NOMO-1 treated with dmso at 0.1 percent for 144 hours (cell line): Measurements from ENCODE around the gene TUBB.

ENCODE experiments used
- DNase-seq: peaks from one replicate; lab custom pipeline; 2025; ENCODE audit not compliant: unreplicated experiment; lab: John Stamatoyannopoulos, UW

TUBB gene

DNA sequence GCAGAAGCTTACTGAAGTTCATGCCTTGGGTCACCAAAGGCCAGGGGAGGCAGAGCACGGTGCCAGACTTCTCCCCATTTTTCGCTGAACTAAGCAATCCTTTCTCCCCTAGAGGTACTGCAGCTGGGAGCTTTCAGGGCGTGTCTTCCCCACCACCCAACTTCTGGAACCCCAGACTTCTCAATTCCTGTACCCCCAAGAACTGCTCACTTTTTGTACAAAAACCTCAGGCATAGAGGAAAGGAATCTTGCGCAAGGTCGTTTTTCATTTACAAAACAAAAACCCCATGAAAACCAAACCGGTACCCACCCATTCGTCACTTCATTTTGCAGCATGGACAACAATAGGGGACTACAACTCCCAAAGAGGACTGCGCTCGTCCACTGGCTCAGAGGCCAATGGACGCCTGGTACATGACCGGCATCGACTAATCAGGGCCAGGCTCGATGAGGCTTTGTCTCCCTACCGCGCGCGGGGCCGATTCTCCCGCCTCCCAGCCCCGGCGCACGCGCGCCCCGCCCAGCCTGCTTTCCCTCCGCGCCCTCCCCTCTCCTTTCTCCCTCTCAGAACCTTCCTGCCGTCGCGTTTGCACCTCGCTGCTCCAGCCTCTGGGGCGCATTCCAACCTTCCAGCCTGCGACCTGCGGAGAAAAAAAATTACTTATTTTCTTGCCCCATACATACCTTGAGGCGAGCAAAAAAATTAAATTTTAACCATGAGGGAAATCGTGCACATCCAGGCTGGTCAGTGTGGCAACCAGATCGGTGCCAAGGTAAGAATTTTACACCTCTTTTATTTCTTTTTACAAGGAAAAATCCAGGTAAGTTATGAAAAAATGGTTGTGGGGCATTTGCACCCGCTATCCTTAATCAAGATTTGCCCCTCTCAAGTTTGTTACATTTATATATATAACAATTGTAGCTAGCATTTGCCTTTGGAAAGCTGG, at the start of gene TUBB:
Gene TUBB (plus strand): TSS at position 562 of the 947 bp plus-strand sequence. CDS start 155 bp downstream, at position 717.
- DNase-seq = peak; percentile 97

DNA sequence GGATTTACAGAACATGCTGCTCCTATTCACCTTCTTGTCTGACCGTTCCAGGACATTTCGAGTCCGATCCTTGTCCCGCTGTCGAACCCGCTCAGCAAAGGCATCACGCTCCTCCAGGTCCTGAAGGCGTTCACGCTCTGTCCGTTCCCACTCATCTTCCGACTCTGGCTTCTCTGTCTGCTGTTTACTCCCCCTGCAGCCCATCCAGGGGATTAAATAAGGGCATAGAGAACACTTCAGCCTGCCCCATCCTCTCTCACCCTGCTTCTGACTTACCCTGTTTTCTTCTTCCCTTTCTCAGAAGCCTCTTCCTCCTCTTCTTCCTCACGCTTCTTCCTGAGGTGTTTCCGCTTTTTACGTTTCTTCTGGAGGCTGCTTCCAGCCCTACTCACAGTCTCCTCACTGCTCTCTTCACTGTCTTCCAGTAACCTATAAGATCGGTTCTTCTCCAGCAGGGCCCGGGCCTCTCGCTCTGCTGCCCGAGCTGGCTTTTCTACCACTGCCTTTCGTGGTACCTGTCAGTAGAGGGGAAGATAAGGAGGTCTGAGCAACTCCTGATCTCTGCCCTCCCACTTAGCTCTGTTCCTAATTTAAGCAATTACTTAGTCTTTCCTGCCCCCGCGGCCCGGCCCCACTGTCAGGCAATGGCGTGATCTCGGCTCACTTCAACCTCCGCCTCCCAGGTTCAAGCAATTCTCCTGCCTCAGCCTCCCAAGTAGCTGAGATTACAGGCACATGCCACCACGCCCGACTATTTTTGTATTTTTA, 49.2 kb upstream of the TUBB start:
- no peak for DNase-seq

DNA sequence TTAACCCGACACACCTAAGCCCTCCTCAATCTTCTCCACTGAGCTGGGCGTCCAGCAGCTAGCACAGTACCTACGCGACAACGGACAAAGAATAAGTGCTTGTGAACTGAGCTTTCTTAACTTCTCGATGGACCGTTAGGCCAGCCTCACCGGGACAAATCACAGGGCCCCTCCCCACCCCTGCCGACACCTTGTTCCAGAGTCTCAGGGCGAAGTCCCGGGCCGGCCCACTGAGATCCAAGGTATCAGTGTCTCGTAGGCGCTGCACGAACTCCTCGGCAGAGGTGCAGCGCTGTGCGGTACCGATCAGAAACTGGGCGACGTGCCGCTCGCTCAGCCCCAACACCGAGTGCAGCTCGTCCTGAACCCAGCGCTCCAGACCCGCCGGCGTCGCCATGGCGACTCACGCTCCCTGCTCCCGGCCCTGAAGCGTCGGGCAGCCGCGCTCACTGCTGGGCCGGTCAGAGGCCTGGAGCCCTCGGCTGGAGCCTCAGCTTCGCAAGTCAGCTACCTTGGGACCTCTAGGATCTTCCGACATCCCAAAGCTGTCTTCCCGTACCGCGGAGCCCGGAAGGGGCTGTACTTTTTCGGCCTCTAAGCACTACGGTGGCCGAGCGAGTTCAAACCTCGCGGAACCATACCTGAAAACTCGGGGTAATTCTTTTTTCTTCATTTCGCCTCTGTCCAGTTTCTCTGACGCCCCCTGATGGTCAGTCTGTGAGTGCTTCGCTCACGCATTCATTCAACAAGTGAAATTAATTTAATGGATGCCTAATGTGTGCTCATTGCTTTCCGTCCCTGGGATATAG, 47.5 kb upstream of the TUBB start, which contains the start of gene DHX16:
Gene DHX16 (minus strand): TSS at position 562 of the 809 bp plus-strand sequence. CDS start 165 bp downstream, at position 397.
- peak; percentile 79 for DNase-seq

DNA sequence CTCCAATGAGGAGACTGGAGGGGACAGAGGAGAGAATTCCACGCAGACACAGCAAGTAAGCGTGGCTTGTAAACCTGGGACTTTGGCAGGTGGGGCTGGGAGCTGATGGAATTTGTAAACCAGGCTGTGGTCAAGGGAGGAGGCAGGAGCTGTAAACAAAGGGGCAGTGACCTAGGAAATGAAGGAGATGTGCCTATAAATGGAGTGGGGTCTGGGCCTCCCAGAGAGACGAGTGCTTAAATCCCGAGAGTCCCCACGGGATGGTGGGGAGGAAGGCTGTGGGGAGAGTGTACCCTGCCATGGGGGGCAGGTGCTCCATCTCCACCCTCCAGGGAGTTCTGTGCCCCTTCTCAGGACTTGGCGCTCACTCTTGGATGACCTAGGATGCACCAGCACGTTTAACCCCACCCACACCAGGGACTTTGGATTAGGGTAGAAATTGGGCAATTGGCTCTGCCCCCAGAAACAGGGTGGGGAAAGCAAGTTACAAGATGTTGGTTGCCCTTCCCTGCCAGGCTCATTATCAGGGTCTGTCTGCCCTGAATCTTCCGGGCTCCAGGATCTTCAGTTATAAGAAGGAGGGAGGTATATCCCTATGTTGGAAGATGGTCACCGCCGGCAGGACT, 43.4 kb upstream of the TUBB start:
- no peak for DNase-seq

DNA sequence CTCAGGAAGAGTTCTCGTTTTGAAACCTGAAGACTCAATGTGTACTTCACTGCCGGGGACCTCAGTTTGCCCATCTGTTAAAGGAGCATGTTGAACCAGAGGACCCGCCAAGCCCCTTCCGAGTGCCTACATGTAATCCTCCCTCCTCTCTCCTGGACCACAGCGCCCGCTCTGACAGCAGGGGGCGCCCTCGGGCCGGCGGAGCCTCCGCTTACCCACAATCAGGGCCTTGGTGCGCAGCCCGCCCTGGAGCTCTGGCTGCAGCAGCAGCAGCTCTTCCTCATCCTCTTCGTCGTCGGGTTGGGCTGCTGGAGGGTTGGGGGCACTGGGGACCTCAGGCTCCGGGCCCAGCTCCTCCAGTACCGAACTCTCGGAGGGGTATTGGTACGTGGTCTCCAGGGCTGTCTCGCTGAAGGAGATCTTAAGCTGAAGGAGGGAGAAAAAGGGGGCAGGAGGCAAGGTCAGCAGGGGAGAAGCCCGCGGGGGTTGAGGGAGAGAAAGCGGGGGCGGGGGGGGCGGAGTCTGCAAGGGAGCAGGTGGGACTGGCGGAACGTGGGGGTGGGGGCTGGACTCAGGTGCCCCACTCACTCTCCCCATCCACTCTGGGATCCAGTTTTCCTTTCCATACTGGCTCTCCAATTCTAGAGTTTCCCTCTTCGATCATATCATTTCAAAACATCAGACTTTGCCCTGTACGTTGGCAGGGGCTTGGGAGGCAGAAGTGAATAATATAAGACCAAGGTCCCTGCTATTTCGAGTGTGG, 41.0 kb upstream of the TUBB start:
- DNase-seq = peak; percentile 74

DNA sequence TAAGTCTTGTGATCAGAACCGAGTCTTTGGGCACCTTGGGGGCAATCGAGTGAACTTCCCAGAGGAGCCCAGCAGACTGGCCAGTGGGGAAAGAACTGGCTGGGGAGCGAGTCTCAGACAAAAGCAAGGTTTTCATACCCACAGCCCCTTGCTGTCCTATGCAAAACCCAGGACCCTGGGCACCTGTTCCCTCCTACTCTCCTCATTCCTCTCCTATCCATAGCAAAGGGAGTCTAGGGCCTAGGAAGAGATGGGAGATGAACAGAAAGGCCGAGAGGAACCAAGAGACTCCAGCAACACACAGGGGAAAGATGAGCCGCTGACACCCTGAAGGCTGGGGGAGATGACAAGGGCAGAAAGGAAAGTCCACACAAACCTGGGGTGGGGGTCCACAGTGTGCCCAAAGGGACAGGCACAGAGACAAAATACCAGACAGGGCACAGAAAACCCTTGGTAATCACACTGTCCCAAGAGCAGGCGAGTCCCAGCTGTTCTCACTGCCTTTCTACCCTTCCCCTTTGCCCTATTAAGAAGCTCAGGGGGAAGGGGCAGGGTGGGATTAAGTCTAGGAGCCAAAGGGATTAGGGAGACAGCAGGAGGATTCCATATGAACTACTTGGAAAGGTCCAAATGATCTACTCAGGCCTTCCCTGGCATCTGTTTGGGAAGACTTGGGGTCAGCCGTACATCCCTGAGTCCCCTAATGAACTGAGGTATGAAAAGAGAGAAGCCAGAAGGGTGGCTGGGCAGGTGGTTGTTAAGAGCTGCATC, 40.2 kb upstream of the TUBB start:
- DNase-seq = no peak

DNA sequence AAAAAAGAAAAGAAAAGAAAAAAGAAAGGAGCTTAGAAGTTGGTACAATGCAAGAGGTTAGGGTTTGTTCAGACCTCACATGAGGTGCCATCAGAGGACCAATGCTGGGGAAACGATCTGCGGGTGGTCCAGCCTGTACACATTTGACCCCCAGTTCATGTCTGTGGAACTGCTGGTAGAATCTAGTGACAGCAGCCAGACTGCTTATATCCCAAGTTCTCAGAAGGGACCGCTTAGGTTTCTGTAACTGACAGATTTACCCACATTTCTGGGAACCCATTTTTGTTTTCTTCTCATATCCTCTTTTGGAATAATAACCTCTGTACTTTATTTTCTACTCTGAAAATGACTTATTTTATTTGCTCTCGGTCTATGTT, 38.4 kb upstream of the TUBB start:
- DNase-seq = no peak

DNA sequence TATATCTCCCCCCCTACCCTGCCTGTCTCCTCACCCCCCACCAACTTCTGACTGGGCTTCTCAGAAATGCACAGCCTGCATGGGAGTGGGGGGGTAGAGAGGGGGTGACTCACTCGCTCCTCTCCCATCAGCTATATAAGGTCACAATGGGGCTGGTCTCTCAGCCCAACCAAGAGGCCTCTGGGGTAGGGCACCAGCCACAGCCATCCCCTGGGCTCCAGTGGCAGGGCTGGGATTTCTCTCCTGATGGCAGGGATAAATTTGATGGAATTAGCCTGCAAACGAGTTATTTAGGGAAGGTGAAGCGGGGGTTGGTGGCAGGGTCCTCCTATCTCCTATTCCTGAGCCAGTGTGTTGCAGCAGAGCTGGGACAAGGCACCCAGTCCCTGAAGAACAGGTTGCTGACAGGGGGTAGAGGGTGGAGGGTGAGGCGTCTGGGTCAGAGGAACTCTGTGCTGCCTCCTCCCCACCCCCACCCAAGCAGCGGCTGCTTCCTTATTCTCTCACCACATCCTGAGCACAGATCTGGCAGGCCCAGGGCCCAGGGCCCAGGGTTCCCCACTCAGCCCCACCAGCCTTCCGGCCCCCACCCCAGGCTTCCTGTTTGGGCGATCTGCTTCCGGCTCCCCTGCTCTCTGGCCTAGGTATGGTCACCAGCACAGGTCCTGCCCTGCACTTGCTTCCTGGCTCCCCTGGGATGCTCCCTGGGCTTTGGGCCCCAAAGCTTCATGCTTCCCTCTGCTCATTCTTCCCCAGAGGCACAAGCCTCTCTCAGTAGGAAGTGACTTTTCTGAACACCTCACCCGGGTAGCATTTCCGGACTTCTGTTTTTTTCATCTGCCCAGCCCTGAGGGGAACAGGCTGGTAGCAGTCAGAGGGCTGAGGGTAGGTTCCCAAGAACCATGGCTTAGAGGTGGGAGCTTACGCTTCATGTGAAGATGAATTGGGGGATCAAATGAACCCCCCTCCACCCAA, 37.7 kb upstream of the TUBB start:
- DNase-seq = peak; percentile 97

DNA sequence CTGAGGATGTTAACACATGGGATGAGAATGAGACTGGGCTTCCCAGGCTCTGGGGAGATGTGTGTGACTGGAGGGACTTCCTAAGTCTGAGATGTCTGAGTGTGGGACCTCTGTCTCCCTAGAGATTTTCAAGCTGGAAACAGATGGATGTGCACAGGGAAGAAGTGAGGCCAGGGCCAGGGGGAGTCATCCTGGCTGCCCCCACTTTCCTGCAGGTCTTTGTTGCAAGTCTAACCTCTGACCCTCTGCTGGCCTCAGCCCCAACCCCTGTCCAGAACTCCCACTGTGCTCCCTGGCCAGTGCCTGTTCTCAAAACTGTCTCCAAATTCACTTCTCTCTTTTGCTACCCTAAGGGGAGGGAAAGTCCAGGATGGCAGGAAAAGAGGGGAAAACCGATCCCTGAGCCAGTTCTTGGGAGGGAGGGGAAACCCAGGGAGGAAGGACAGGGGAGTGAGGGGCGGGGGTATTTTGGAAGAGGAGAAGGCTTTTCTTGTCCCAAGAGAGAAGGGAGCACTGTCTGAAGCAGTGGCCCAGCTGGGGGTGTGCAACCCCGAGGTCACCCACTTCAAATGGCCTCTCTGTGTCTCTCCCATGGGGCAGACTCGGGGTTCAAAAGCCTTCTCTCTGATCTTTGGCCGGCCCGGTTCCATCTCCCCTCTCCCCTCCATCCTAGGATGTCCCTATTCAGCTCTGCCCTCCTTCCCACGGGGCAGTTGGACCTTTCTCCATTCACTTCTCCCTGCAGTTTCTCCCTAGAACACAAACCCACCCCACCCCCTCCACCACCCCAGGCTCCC, 36.8 kb upstream of the TUBB start:
- DNase-seq = no peak

DNA sequence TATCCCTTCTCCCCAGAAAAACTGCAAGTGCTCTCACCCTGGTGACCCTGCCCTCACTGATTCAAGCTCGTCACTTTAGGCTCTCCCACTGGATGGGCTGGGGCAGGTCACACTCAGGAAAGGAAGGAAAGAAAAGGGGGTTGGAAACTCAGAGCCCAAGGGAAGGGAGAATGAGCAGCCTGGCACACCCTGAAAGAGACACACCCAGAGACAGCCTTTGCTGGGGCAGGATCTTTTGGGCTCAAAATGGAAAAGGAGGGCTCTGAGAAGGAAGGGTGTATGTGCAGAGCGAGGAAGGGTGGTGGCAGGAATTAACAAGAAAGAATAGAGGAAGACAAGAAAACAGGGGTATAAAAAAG, 36.2 kb upstream of the TUBB start:
- DNase-seq = no peak

DNA sequence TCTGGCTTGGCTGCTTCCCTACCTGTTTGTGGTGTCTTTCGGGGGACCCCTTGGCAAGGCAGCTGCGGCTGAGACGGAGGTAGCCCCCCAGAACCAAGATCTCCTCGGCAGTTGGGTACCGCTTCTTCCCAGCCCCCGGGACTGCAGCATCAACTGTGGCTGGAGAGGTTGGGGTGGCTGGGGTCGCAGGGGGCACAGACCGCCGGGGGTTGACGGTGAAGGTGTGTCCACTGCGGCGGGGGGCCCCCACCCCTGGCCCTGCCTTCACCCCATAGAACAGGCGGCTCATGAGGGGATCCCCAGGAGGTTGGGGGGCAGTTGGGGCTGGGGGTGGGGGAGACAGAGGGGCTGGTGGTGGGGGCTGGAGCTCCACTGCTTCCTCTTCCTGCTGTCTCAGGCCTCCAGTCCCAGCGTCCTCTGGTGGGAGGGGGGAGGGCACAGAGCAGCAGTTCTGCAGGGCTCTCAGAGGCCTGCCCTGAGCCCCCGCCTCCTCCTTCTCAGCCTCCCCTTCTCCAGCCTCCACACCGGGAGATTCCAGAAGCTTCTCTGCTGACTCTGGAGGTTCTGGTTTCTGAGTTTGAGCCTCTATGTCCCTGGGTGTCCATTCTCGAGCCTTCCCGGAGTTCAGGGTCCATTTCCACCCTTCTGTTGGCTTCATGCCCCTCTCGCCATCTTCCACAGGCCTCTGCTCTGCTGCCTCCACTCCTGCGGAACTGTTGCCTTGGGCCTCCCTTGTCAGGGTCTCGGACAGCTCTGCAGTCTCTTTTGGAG, 35.6 kb upstream of the TUBB start:
- peak; percentile 59 for DNase-seq

DNA sequence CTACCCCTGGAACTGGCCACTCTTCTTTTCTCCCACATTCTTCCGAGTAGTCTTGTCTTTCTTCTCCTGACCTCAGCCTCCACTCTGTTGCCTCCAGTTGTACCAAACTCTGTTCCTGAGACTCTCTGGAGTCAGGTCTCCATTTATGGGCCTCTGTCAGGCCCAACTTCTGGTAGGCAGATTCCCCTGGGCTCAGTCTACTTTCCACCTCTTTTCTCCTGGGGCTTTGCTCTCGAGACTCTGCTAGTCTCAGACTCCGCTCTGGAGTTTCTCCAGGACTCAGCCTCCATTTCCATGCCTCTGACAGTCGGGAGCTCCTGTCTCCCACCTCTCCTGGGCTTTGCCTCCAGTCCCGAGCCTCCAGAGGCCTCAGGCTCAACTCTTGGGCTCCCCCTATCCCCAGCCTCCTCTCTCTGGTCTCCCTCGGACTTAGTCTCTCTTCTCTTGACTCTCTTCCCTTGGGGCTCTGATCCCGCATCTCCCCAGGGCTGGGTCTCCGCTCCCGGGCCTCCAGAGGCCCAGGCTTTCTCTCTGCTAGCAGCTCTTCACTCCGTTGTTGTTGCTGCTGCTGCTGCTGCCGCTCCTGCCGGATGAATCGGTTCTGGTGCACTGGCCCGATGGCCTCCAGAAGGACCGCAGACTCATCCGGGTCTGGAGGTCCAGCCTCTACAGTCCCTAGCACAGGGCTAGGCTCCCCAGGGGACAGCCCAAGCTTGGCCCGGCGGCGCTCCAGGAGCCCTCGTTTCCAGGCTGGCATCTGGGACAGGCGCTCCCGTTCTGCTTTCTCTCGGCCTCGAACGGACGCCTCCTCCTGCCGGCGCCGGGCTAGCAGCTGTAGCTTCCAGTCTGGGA, 34.8 kb upstream of the TUBB start:
- DNase-seq = peak; percentile 13

DNA sequence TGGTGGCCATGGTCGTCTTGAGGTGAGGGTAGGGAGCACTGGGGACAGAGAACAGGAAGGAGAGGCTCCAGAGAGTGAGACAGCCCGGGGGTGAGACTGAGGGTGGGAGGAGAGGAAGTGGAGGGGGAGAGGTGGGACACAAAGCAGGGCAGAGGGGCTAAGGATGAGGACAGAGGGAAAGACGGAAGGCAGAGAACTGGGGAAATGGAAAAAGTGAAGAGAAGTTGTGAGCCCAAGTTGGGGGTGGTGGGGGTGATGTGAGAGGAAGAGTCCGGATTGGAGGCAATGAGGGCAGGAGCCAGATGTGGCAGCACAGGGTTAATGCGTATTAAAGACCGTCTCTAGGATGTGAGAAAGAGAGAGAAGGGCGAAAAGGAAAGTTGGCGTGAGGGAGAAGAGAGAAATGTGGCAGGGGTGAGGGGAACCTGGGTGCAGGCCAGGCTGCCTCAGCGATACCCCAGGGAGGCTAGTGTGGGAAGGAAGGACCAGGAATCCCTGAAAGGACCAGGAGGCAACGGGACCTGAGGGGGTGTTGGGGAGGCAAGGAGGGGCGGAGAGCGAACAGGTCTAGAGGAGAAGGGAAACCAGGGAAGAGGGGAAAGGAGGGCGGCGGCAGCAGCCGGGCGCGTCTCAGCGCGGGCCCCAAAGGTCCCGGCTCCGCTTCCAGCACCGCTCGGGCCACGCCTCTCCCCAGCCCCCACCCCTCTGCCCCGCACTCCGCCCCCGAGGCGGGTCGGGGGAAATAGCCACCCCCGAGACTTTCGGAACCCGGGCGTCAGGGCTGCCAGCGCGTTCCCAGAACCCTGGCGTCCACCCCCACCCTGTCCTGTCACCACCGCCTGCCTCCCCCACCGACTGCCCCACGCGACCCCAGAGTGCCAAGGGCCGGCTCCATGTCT, 33.9 kb upstream of the TUBB start, which contains the start of gene PPP1R18:
Gene PPP1R18 (minus strand): TSS at position 637 of the 899 bp plus-strand sequence. CDS start 627 bp downstream, at position 10.
- DNase-seq = peak; percentile 25

DNA sequence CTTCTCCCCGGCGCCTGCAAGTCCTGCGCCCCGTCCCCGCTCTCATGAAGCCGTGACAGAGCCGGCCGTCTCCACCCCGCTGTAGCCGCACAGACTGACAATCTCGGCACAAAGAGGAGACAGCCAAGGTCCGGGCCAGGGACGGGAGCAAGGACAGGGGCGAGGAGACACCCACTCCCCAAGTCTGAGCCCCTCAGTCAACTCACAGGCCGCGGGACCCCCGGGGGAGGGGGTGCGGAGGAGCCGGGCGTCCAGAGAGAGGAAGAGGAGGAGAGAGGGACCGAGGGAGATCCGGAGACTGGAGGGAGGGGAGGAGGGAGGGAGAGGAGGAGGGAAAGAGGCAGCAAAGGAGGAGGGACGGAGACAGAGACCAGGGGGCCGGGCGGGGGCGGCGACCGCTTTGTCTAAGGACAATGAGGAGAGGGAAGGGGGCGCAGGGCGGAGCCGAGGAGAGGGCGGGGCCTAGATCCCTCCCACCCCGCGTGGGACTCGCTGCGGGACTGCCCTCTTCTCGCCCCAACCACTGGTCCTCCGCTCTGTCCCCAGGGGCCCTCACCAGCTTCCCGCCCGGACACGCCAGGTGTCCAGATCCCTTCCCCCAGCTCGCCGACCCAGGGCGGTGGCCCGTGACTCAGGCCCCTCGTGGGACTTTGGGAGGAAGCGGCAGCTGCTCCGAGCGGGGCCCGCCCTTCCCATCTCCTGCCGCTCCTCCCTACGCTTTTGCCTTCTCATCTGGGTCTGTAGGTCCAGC, 33.1 kb upstream of the TUBB start:
- peak; percentile 80 for DNase-seq
